Measurements from ENCODE around the gene RHEX. TPM values are rescaled to one million over a fixed set of nuclear protein-coding genes. Genes with fewer than 3 reads are reported as not detected.
"Not testable (repeated sequence)": the region's sequence is repeated elsewhere in the genome, so short reads cannot be mapped to it uniquely, and the experiment has no call there.

The RHEX gene
- total RNA-seq, 1 donor from 2014 or later, result 0.53 TPM

GRCh38 chr1:206050655-206051235, 2.2 kb upstream of the RHEX start:
- H3K4me1 ChIP-seq, result no peaks in the 10 kb centered on the region
- H3K27ac ChIP-seq, result no peak overlapping the region
- TF ChIP-seq CTCF (IDR thresholded peaks at IDR 0.05), result no peak
- peak in 1 of 2 donors; percentile 55 for DNase-seq (ENCODE audit: low spot score in 2 of 2)
- H3K9me3 ChIP-seq, result no peaks in the 10 kb centered on the region
- no peaks in the 10 kb centered on the region for H3K36me3 ChIP-seq
- no peak overlapping the region for H3K4me3 ChIP-seq
- no peaks in the 10 kb centered on the region for H3K27me3 ChIP-seq
- intact Hi-C loops (cut with DNase I), result no loop called here

- intact Hi-C loops (cut with DNase I); H3K9me3 ChIP-seq; H3K27ac ChIP-seq; H3K4me1 ChIP-seq; H3K36me3 ChIP-seq; H3K27me3 ChIP-seq; H3K4me3 ChIP-seq: not testable (repeated sequence)
- DNase-seq (ENCODE audit: low spot score in 2 of 2), result peak in 1 of 2 donors; percentile 8
Measured at GRCh38 chr1:206052231-206052865, 625 bp upstream of the RHEX start.

- H3K4me3 ChIP-seq; H3K27ac ChIP-seq; DNase-seq (ENCODE audit: low spot score in 2 of 2); H3K9me3 ChIP-seq; H3K4me1 ChIP-seq; H3K36me3 ChIP-seq; intact Hi-C loops (cut with DNase I); H3K27me3 ChIP-seq: not testable (repeated sequence)
Measured at GRCh38 chr1:206053616-206054015, 643 bp downstream of the RHEX start.

- H3K27me3 ChIP-seq; intact Hi-C loops (cut with DNase I); H3K4me1 ChIP-seq; H3K9me3 ChIP-seq; H3K36me3 ChIP-seq; H3K27ac ChIP-seq; DNase-seq (ENCODE audit: low spot score in 2 of 2); H3K4me3 ChIP-seq: not testable (repeated sequence)
Measured at GRCh38 chr1:206055069-206055625, 2.2 kb downstream of the RHEX start.

GRCh38 chr1:206055639-206056323, 2.8 kb downstream of the RHEX start:
- H3K4me3 ChIP-seq; H3K9me3 ChIP-seq; H3K27ac ChIP-seq; DNase-seq (ENCODE audit: low spot score in 2 of 2); H3K36me3 ChIP-seq; H3K4me1 ChIP-seq; intact Hi-C loops (cut with DNase I); H3K27me3 ChIP-seq: not testable (repeated sequence)

- H3K4me3 ChIP-seq; intact Hi-C loops (cut with DNase I); H3K27ac ChIP-seq; DNase-seq (ENCODE audit: low spot score in 2 of 2); H3K4me1 ChIP-seq; H3K36me3 ChIP-seq; H3K9me3 ChIP-seq; H3K27me3 ChIP-seq: not testable (repeated sequence)
Measured at GRCh38 chr1:206058289-206058926, 5.4 kb downstream of the RHEX start.

GRCh38 chr1:206058927-206059292, 5.9 kb downstream of the RHEX start:
- Histone ChIP-seq H3K9me3 (no peaks in the 10 kb centered on the region), H3K4me3 (no peak overlapping the region), H3K27ac (no peak overlapping the region), H3K36me3 (no peaks in the 10 kb centered on the region), H3K4me1 (no peaks in the 10 kb centered on the region), H3K27me3 (no peaks in the 10 kb centered on the region)
- intact Hi-C loops (cut with DNase I), result no loop called here
- no peak for TF ChIP-seq CTCF (IDR thresholded peaks at IDR 0.05)
- DNase-seq (ENCODE audit: low spot score in 2 of 2), result no peak

GRCh38 chr1:206059355-206059915, 6.5 kb downstream of the RHEX start:
- DNase-seq (ENCODE audit: low spot score in 2 of 2), result no peak
- intact Hi-C loops (cut with DNase I), result no loop called here
- H3K36me3 ChIP-seq, result no peaks in the 10 kb centered on the region
- H3K4me3 ChIP-seq, result no peak overlapping the region
- no peak for TF ChIP-seq CTCF (IDR thresholded peaks at IDR 0.05)
- no peaks in the 10 kb centered on the region for H3K4me1 ChIP-seq
- H3K27me3 ChIP-seq, result no peaks in the 10 kb centered on the region
- no peak overlapping the region for H3K27ac ChIP-seq
- no peaks in the 10 kb centered on the region for H3K9me3 ChIP-seq

Measured in ascending aorta (tissue), 2 donors.